Liver (tissue), 9 donors: ENCODE results near the gene FAM229B. TPM values are rescaled to one million over a fixed set of nuclear protein-coding genes. Genes with fewer than 3 reads are reported as not detected.

Experiments used
- DNase-seq: peaks from one replicate; pipeline ENCODE4 v3.0.0-alpha.2; 2017; ENCODE audit warnings: low spot score
- H3K27ac ChIP-seq, 2 donors: one replicate each; pipeline ENCODE4 v1.7.0; 2013; ENCODE audit warnings: inconsistent platforms in 2 of 2, low read length in 2 of 2, control low read depth in 1 of 2, low read depth in 1 of 2, mild to moderate bottlenecking in 1 of 2
- H3K27me3 ChIP-seq, 4 donors: one replicate each; pipeline versions ENCODE4 v1.6.1 to v1.7.0; 2013; ENCODE audit warnings: low read length in 3 of 4, inconsistent platforms in 1 of 4, mild to moderate bottlenecking in 1 of 4, moderate library complexity in 1 of 4; ENCODE audit not compliant: control insufficient read depth in 4 of 4, insufficient read depth in 4 of 4
- H3K36me3 ChIP-seq, 4 donors: one replicate each; pipeline versions ENCODE4 v1.6.1 to v1.7.0; 2013; ENCODE audit warnings: low read length in 3 of 4, mild to moderate bottlenecking in 3 of 4, low read depth in 1 of 4, moderate library complexity in 1 of 4; ENCODE audit not compliant: control insufficient read depth in 4 of 4, insufficient read depth in 3 of 4
- H3K4me1 ChIP-seq, 4 donors: one replicate each; pipeline versions ENCODE4 v1.6.1 to v1.7.0; 2013; ENCODE audit warnings: low read length in 3 of 4, mild to moderate bottlenecking in 3 of 4, moderate library complexity in 1 of 4; ENCODE audit not compliant: control insufficient read depth in 4 of 4, insufficient read depth in 4 of 4
- H3K4me3 ChIP-seq, 3 donors: one replicate each; pipeline versions ENCODE4 v1.6.1 to v1.7.0; 2013; ENCODE audit warnings: low read length in 3 of 3, control low read depth in 1 of 3, low read depth in 1 of 3, mild to moderate bottlenecking in 1 of 3
- H3K9ac ChIP-seq, 2 donors: one replicate each; pipeline ENCODE4 v1.7.0; 2013; ENCODE audit warnings: low read length in 2 of 2, mild to moderate bottlenecking in 2 of 2, moderate library complexity in 2 of 2, control low read depth in 1 of 2, low read depth in 1 of 2
- H3K9me3 ChIP-seq, 4 donors: one replicate each; pipeline versions ENCODE4 v1.6.1 to v1.7.0; 2013; ENCODE audit warnings: low read length in 3 of 4; ENCODE audit not compliant: control insufficient read depth in 4 of 4
- EGR1 ChIP-seq, 2 donors: IDR thresholded peaks; 2 replicates each; pipeline ENCODE4 v1.6.1; 2016 to 2018; ENCODE audit warnings: antibody characterized with exemption in 2 of 2, low read depth in 2 of 2
- FOXA1 ChIP-seq: IDR thresholded peaks from 2 replicates; pipeline ENCODE4 v1.6.1; 2016; ENCODE audit warnings: antibody characterized with exemption
- FOXA2 ChIP-seq: IDR thresholded peaks from 2 replicates; pipeline ENCODE4 v1.6.1; 2016; ENCODE audit warnings: antibody characterized with exemption
- GABPA ChIP-seq, 2 donors: IDR thresholded peaks in 1 of 2; conservative IDR thresholded peaks in 1 of 2; 2 replicates each; pipeline ENCODE4 v1.6.1; 2016; ENCODE audit warnings: antibody characterized with exemption in 2 of 2, mild to moderate bottlenecking in 1 of 2, moderate library complexity in 1 of 2
- HNF4A ChIP-seq, 2 donors: conservative IDR thresholded peaks; 2 replicates each; pipeline ENCODE4 v1.6.1; 2016; ENCODE audit warnings: antibody characterized with exemption in 2 of 2, mild to moderate bottlenecking in 2 of 2
- HNF4G ChIP-seq: IDR thresholded peaks from 2 replicates; pipeline ENCODE4 v1.6.1; 2016; ENCODE audit warnings: antibody characterized with exemption
- JUND ChIP-seq, 2 donors: IDR thresholded peaks; 2 replicates each; pipeline ENCODE4 v1.6.1; 2016; ENCODE audit warnings: antibody characterized with exemption in 2 of 2
- NR2F2 ChIP-seq: IDR thresholded peaks from 2 replicates; pipeline ENCODE4 v1.6.1; 2016; ENCODE audit warnings: antibody characterized with exemption
- RAD21 ChIP-seq, 2 donors: IDR thresholded peaks; 2 replicates each; pipeline ENCODE4 v1.6.1; 2016; ENCODE audit warnings: antibody characterized with exemption in 2 of 2, mild to moderate bottlenecking in 2 of 2
- RXRA ChIP-seq, 2 donors: IDR thresholded peaks; 2 replicates each; pipeline ENCODE4 v1.6.1; 2017 to 2018; ENCODE audit warnings: antibody characterized with exemption in 2 of 2, mild to moderate bottlenecking in 1 of 2
- SP1 ChIP-seq: IDR thresholded peaks from 2 replicates; pipeline ENCODE4 v1.6.1; 2018; ENCODE audit warnings: antibody characterized with exemption, mild to moderate bottlenecking
- TAF1 ChIP-seq: conservative IDR thresholded peaks from 2 replicates; pipeline ENCODE4 v1.6.1; 2016; ENCODE audit warnings: antibody characterized with exemption, mild to moderate bottlenecking
- YY1 ChIP-seq: IDR thresholded peaks from 2 replicates; pipeline ENCODE4 v1.6.1; 2016; ENCODE audit warnings: antibody characterized with exemption, mild to moderate bottlenecking
- WGBS: extraction: QIAGEN DNeasy Blood & Tissue Kit; methylation state at CpG from one replicate; pipeline ENCODE4 v1.1.7; 2013; 5-methylcytosine and 5-hydroxymethylcytosine counted together
- polyA plus RNA-seq, 2 donors: library from polyadenylated mRNA; stranded (reverse) in 1 of 2; unstranded in 1 of 2; fragments of 200-250 nt in 1 of 2; fragments of >200 nt in 1 of 2; fragmentation: Nextera tagmentation in 1 of 2; extraction: Ambion mirVana in 1 of 2; gene quantifications; one replicate each; pipeline versions ENCODE4 v1.2.1 to v1.2.3, GENCODE V29; 2013 to 2015
- total RNA-seq, 2 donors: library from RNA; depleted of rRNA; stranded (reverse); fragments of >200 nt; gene quantifications; one replicate each; pipeline ENCODE4 v1.2.3, GENCODE V29; 2014
- TF ChIP-seq, protein P1 (sequence below): fragments of 150-350 bp; IDR thresholded peaks from 2 replicates; pipeline ENCODE4 v1.5.1; 2017; ENCODE audit warnings: improper control_type of control experiment, low read depth, low read length; ENCODE audit not compliant: missing input control
- TF ChIP-seq, protein P2 (sequence below): IDR thresholded peaks from 2 replicates; pipeline ENCODE4 v1.6.1; 2016; ENCODE audit warnings: antibody characterized with exemption, mild to moderate bottlenecking
- TF ChIP-seq, protein P3 (sequence below): IDR thresholded peaks from 2 replicates; pipeline ENCODE4 v1.6.1; 2016; ENCODE audit warnings: antibody characterized with exemption
- TF ChIP-seq, protein P4 (sequence below): IDR thresholded peaks from 2 replicates; pipeline ENCODE4 v1.6.1; 2016; ENCODE audit warnings: antibody characterized with exemption
- TF ChIP-seq, protein P5 (sequence below): IDR thresholded peaks from 2 replicates; pipeline ENCODE4 v1.6.1; 2016; ENCODE audit warnings: antibody characterized with exemption
- donor health status: healthy.
- donor health status: healthy.
- donor health status: healthy.
- donor health status: healthy.
- donor health status: healthy.

The FAM229B gene
- total and polyA plus RNA-seq, 4 donors = 1.8 to 13.8 (median 7.1) TPM

DNA sequence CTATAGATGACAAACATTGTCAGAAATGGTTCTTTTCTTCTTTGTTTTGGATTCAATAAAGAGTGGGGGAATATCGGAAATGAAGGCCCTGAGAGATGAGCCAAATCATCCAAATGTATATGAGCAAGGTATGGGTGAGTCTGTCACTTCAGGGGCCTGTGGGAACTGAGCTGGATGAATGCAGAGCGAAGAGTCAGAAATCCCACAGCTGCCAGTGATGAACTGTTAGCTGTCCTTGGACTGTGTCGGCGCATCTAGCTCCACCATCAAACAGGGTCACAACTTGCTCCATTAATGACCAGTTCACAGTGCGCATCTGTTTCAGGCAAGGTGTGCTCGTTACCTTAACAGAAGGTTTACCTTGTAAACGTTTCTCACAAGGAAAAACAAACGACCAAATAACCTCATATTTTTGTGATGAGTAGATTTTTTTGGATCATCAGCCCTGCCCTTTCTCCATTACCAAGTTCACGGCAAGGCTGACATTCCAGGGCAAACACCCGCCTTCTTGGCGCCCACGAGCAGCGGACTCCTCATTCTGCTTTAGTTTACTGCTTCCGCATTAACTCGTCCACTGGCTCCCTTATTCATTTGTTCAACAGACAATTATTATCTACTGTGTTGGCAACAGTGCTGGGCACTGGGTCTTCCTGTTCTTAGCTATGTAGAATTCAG lies 48.5 kb upstream of the FAM229B start:
- Histone ChIP-seq H3K9ac (no peak overlapping the region), H3K36me3 (no peaks in the 10 kb centered on the region), H3K4me3 (no peak overlapping the region), H3K9me3 (no peaks in the 10 kb centered on the region), H3K27ac (no peak overlapping the region), H3K4me1 (peaks cover 0 to 5% (median 3%) of the 10 kb centered on the region in 4 donors), H3K27me3 (no peaks in the 10 kb centered on the region)
- no peak for DNase-seq
- whole genome bisulfite sequencing = 88% methylated on average over 15 of the region's 15 CpGs
- TF ChIP-seq RXRA (IDR thresholded peaks at IDR 0.05) (no peak), FOXA2 (no peak), NR2F2 (no peak), JUND (IDR thresholded peaks at IDR 0.05) (no peak), SP1 (no peak), RAD21 (IDR thresholded peaks at IDR 0.05) (no peak), FOXA1 (no peak), HNF4A (conservative IDR thresholded peaks at IDR 0.05) (no peak), HNF4G (no peak), TAF1 (no peak), EGR1 (IDR thresholded peaks at IDR 0.05; ENCODE audit: low read depth in 2 of 2) (no peak), YY1 (no peak), GABPA (IDR thresholded peaks at IDR 0.05 in 1 of 2, conservative IDR thresholded peaks at IDR 0.05 in 1 of 2) (no peak)
- TF ChIP-seq, protein P1, sequence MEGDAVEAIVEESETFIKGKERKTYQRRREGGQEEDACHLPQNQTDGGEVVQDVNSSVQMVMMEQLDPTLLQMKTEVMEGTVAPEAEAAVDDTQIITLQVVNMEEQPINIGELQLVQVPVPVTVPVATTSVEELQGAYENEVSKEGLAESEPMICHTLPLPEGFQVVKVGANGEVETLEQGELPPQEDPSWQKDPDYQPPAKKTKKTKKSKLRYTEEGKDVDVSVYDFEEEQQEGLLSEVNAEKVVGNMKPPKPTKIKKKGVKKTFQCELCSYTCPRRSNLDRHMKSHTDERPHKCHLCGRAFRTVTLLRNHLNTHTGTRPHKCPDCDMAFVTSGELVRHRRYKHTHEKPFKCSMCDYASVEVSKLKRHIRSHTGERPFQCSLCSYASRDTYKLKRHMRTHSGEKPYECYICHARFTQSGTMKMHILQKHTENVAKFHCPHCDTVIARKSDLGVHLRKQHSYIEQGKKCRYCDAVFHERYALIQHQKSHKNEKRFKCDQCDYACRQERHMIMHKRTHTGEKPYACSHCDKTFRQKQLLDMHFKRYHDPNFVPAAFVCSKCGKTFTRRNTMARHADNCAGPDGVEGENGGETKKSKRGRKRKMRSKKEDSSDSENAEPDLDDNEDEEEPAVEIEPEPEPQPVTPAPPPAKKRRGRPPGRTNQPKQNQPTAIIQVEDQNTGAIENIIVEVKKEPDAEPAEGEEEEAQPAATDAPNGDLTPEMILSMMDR = no peak
- TF ChIP-seq, protein P2, sequence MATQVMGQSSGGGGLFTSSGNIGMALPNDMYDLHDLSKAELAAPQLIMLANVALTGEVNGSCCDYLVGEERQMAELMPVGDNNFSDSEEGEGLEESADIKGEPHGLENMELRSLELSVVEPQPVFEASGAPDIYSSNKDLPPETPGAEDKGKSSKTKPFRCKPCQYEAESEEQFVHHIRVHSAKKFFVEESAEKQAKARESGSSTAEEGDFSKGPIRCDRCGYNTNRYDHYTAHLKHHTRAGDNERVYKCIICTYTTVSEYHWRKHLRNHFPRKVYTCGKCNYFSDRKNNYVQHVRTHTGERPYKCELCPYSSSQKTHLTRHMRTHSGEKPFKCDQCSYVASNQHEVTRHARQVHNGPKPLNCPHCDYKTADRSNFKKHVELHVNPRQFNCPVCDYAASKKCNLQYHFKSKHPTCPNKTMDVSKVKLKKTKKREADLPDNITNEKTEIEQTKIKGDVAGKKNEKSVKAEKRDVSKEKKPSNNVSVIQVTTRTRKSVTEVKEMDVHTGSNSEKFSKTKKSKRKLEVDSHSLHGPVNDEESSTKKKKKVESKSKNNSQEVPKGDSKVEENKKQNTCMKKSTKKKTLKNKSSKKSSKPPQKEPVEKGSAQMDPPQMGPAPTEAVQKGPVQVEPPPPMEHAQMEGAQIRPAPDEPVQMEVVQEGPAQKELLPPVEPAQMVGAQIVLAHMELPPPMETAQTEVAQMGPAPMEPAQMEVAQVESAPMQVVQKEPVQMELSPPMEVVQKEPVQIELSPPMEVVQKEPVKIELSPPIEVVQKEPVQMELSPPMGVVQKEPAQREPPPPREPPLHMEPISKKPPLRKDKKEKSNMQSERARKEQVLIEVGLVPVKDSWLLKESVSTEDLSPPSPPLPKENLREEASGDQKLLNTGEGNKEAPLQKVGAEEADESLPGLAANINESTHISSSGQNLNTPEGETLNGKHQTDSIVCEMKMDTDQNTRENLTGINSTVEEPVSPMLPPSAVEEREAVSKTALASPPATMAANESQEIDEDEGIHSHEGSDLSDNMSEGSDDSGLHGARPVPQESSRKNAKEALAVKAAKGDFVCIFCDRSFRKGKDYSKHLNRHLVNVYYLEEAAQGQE = no peak
- TF ChIP-seq, protein P3, sequence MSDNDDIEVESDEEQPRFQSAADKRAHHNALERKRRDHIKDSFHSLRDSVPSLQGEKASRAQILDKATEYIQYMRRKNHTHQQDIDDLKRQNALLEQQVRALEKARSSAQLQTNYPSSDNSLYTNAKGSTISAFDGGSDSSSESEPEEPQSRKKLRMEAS = no peak
- TF ChIP-seq, protein P4, sequence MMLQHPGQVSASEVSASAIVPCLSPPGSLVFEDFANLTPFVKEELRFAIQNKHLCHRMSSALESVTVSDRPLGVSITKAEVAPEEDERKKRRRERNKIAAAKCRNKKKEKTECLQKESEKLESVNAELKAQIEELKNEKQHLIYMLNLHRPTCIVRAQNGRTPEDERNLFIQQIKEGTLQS = no peak
- TF ChIP-seq, protein P5, sequence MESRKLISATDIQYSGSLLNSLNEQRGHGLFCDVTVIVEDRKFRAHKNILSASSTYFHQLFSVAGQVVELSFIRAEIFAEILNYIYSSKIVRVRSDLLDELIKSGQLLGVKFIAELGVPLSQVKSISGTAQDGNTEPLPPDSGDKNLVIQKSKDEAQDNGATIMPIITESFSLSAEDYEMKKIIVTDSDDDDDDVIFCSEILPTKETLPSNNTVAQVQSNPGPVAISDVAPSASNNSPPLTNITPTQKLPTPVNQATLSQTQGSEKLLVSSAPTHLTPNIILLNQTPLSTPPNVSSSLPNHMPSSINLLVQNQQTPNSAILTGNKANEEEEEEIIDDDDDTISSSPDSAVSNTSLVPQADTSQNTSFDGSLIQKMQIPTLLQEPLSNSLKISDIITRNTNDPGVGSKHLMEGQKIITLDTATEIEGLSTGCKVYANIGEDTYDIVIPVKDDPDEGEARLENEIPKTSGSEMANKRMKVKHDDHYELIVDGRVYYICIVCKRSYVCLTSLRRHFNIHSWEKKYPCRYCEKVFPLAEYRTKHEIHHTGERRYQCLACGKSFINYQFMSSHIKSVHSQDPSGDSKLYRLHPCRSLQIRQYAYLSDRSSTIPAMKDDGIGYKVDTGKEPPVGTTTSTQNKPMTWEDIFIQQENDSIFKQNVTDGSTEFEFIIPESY = no peak
